GM13976 (cell line): ENCODE data around the gene NDST3.

Source experiments
- DNase-seq: peaks from one replicate; pipeline ENCODE4 v3.0.0; 2012; ENCODE audit warnings: low spot score
- CTCF ChIP-seq: IDR thresholded peaks from 2 replicates; pipeline ENCODE4 v1.5.1; 2012; ENCODE audit warnings: borderline replicate concordance, mild to moderate bottlenecking; ENCODE audit not compliant: insufficient read depth; ENCODE audit errors: extremely low read depth, missing control alignments, control extremely low read depth
- in situ Hi-C: fragments of 300-500 bp; cut with MboI; formaldehyde crosslinking; loops from one replicate; pipeline ENCODE4 v1.12.0; 2022; ENCODE audit warnings: low sequenced_read_pairs, mixed read lengths, inconsistent platforms; ENCODE audit not compliant: unreplicated experiment

NDST3 gene

GRCh38 chr4:118278473-118279274 is 244.4 kb downstream of the NDST3 start:
- in situ Hi-C loops: loop anchor here (25.0 kb wide), 1 partner anchor 409 kb away; the partner anchor contains the start of gene METTL14
- peak; percentile 96 for DNase-seq
- TF ChIP-seq CTCF: no peak

- no peak for DNase-seq
- TF ChIP-seq CTCF: no peak
- in situ Hi-C loops: loop anchor here (25.0 kb wide), 1 partner anchor 408 kb away; the partner anchor contains the start of gene METTL14
Measured at GRCh38 chr4:118279328-118279727, 245.0 kb downstream of the NDST3 start.

GRCh38 chr4:118279920-118280432 is 245.7 kb downstream of the NDST3 start:
- in situ Hi-C loops: loop anchor here (25.0 kb wide), 1 partner anchor 407 kb away; the partner anchor contains the start of gene METTL14
- TF ChIP-seq CTCF: no peak
- DNase-seq: no peak

GRCh38 chr4:118280501-118281218 is 246.4 kb downstream of the NDST3 start:
- peak; percentile 67 for TF ChIP-seq CTCF
- in situ Hi-C loops: loop anchor here (25.0 kb wide), 1 partner anchor 407 kb away; the partner anchor contains the start of gene METTL14
- DNase-seq: no peak

- TF ChIP-seq CTCF: no peak
- DNase-seq: no peak
- in situ Hi-C loops: loop anchor here (25.0 kb wide), 1 partner anchor 405 kb away; the partner anchor contains the start of gene METTL14
Measured at GRCh38 chr4:118281611-118282442, 247.5 kb downstream of the NDST3 start.
